ENCODE measurements around the gene SLC18B1. TPM values are rescaled to one million over a fixed set of nuclear protein-coding genes. Genes with fewer than 3 reads are reported as not detected.

SLC18B1 gene
- total and polyA plus RNA-seq, 2 of the 8 experiments (the other 6 are each of a cell fraction or from before 2014, with no cell fraction given), result 17.2 to 23.4 TPM

GRCh38 chr6:132811276-132811675 is 12.8 kb upstream of the SLC18B1 start:
- Histone ChIP-seq H3K14ac (ENCODE audit: insufficient read length) (no peak overlapping the region), H2BK120ac (replicated peaks; ENCODE audit: low read depth, low read length) (no peak overlapping the region), H4K91ac (replicated peaks; ENCODE audit: insufficient read length, low read length) (no peak overlapping the region), H3K79me1 (ENCODE audit: low read depth, low read length) (no peaks in the 10 kb centered on the region), H3K23ac (ENCODE audit: insufficient read length) (no peak overlapping the region), H3K9me3 (ENCODE audit: insufficient read depth in 2 of 2, low read depth in 1 of 2, low read length in 1 of 2) (no peaks in the 10 kb centered on the region), H2BK5ac (ENCODE audit: low read depth, low read length) (no peak overlapping the region), H3K4me3 (ENCODE audit: extremely low read depth in 1 of 4, insufficient read depth in 2 of 4, low read depth in 3 of 4, low read length in 4 of 4) (no peak overlapping the region), H3K27me3 (replicated peaks in 1 of 4; ENCODE audit: control insufficient read depth in 3 of 4, extremely low read depth in 1 of 4, insufficient read depth in 3 of 4, low read length in 3 of 4) (no peaks in the 10 kb centered on the region), H3K18ac (ENCODE audit: extremely low read depth, low read length) (no peak overlapping the region), H2BK15ac (ENCODE audit: low read length) (no peak overlapping the region), H4K8ac (ENCODE audit: extremely low read depth, insufficient read depth, low read length) (no peak overlapping the region), H3K4me1 (replicated peaks in 1 of 4; ENCODE audit: control insufficient read depth in 3 of 4, insufficient read depth in 4 of 4, low read length in 3 of 4) (peaks cover 0 to 3% (median 3%) of the 10 kb centered on the region in 4 experiments; a peak in 4 of 7 replicates), H3K36me3 (ENCODE audit: control insufficient read depth in 2 of 4, insufficient read depth in 4 of 4, low read length in 3 of 4) (peaks cover 12 to 16% (median 14%) of the 10 kb centered on the region in 4 experiments), H3K9ac (replicated peaks in 1 of 4; ENCODE audit: extremely low read depth in 1 of 4, low read depth in 3 of 4, low read length in 3 of 4) (no peak overlapping the region), H2BK20ac (ENCODE audit: low read length) (no peak overlapping the region), H3K56ac (replicated peaks; ENCODE audit: insufficient read length, low read depth, low read length) (no peak overlapping the region), H2BK12ac (ENCODE audit: low read depth, low read length) (no peak overlapping the region), H2AFZ (ENCODE audit: low read length) (no peak overlapping the region), H2AK5ac (ENCODE audit: low read depth, low read length) (no peak overlapping the region), H3K4ac (replicated peaks; ENCODE audit: insufficient read length, low read depth, low read length) (no peak overlapping the region), H4K5ac (ENCODE audit: insufficient read length, low read depth, low read length) (no peak overlapping the region), H3K23me2 (ENCODE audit: low read depth, low read length) (peaks cover 9% of the 10 kb centered on the region), H3K79me2 (ENCODE audit: control insufficient read depth in 1 of 2, insufficient read depth in 2 of 2, low read length in 2 of 2) (peaks cover 9 to 19% of the 10 kb centered on the region in 2 experiments), H3K27ac (ENCODE audit: low read depth, low read length) (no peak overlapping the region), H3K4me2 (ENCODE audit: insufficient read depth in 1 of 2, low read depth in 2 of 2, low read length in 2 of 2) (no peak overlapping the region), H4K20me1 (replicated peaks in 1 of 2; ENCODE audit: control insufficient read depth in 1 of 2, insufficient read depth in 2 of 2, low read length in 2 of 2) (peaks cover 11 to 14% of the 10 kb centered on the region in 2 experiments)
- DNase-seq (ENCODE audit: low read depth in 1 of 2, low spot score in 2 of 2) (no peak), FAIRE-seq (no peak)
- 97% methylated on average over 3 of the region's 3 CpGs; no CpG with 5 or more reads in 1 of the 2 experiments for WGBS, 2 experiments (ENCODE audit: extremely low coverage in 1 of 2, insufficient coverage in 1 of 2, insufficient read length in 1 of 2, insufficient replicate concordance in 2 of 2, low coverage in 1 of 2, low lambda C conversion rate in 2 of 2, missing lambda C conversion rate in 1 of 2)
- ChIA-PET CTCF (ENCODE audit: partially characterized antibody) (interaction anchor here (6.0 kb wide), 1 partner anchor 12 kb away, joined by 51 read pairs; the partner anchor contains the start of gene SLC18B1), POLR2A (ENCODE audit: partially characterized antibody) (interaction anchor here (6.0 kb wide), 1 partner anchor 13 kb away, joined by 31 read pairs; the partner anchor contains the start of gene SLC18B1)
- TF ChIP-seq SIRT6 (IDR thresholded peaks at IDR 0.05; ENCODE audit: low read length), result no peak

Data from H1 (cell line).